Ishikawa (cell line): ENCODE results near the gene CHST9.
A peak's percentile ranks its signal among the peaks of the same experiment; 100 is the strongest.

Experiments
- CEBPB ChIP-seq: IDR thresholded peaks from 2 replicates; pipeline ENCODE4 v1.6.1; 2012
- CREB1 ChIP-seq: IDR thresholded peaks from 2 replicates; pipeline ENCODE4 v1.6.1; 2012; ENCODE audit warnings: low read depth
- EGR1 ChIP-seq: IDR thresholded peaks from 2 replicates; pipeline ENCODE4 v1.6.1; 2012
- EP300 ChIP-seq: IDR thresholded peaks from 2 replicates; pipeline ENCODE4 v1.6.1; 2012; ENCODE audit warnings: borderline replicate concordance
- FOXM1 ChIP-seq: IDR thresholded peaks from 2 replicates; pipeline ENCODE4 v1.6.1; 2012; ENCODE audit warnings: low read depth, borderline replicate concordance
- NFIC ChIP-seq: IDR thresholded peaks from 2 replicates; pipeline ENCODE4 v1.6.1; 2012
- RAD21 ChIP-seq: IDR thresholded peaks from 2 replicates; pipeline ENCODE4 v1.6.1; 2012; ENCODE audit warnings: low read depth
- TAF1 ChIP-seq: IDR thresholded peaks from 2 replicates; pipeline ENCODE4 v1.6.1; 2012; ENCODE audit warnings: low read depth, mild to moderate bottlenecking
- TCF12 ChIP-seq: IDR thresholded peaks from 2 replicates; pipeline ENCODE4 v1.6.1; 2012; ENCODE audit warnings: low read depth
- TEAD4 ChIP-seq: IDR thresholded peaks from 2 replicates; pipeline ENCODE4 v1.6.1; 2012
- YY1 ChIP-seq: IDR thresholded peaks from 2 replicates; pipeline ENCODE4 v1.6.1; 2012; ENCODE audit warnings: low read depth
- ZBTB7A ChIP-seq: IDR thresholded peaks from 2 replicates; pipeline ENCODE4 v1.6.1; 2012; ENCODE audit warnings: low read depth
- TF ChIP-seq, protein P1 (sequence below): IDR thresholded peaks from 2 replicates; pipeline ENCODE4 v1.6.1; 2012; ENCODE audit warnings: low read depth, mild to moderate bottlenecking
- TF ChIP-seq, protein P2 (sequence below): IDR thresholded peaks from 2 replicates; pipeline ENCODE4 v1.6.1; 2012
- TF ChIP-seq, protein P3 (sequence below): IDR thresholded peaks from 2 replicates; pipeline ENCODE4 v1.6.1; 2012

Gene CHST9

GRCh38 chr18:27007880-27008279 is 177.2 kb downstream of the CHST9 start:
- no peak for TF ChIP-seq EP300
- TF ChIP-seq, protein P1, sequence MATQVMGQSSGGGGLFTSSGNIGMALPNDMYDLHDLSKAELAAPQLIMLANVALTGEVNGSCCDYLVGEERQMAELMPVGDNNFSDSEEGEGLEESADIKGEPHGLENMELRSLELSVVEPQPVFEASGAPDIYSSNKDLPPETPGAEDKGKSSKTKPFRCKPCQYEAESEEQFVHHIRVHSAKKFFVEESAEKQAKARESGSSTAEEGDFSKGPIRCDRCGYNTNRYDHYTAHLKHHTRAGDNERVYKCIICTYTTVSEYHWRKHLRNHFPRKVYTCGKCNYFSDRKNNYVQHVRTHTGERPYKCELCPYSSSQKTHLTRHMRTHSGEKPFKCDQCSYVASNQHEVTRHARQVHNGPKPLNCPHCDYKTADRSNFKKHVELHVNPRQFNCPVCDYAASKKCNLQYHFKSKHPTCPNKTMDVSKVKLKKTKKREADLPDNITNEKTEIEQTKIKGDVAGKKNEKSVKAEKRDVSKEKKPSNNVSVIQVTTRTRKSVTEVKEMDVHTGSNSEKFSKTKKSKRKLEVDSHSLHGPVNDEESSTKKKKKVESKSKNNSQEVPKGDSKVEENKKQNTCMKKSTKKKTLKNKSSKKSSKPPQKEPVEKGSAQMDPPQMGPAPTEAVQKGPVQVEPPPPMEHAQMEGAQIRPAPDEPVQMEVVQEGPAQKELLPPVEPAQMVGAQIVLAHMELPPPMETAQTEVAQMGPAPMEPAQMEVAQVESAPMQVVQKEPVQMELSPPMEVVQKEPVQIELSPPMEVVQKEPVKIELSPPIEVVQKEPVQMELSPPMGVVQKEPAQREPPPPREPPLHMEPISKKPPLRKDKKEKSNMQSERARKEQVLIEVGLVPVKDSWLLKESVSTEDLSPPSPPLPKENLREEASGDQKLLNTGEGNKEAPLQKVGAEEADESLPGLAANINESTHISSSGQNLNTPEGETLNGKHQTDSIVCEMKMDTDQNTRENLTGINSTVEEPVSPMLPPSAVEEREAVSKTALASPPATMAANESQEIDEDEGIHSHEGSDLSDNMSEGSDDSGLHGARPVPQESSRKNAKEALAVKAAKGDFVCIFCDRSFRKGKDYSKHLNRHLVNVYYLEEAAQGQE: no peak
- TF ChIP-seq, protein P2, sequence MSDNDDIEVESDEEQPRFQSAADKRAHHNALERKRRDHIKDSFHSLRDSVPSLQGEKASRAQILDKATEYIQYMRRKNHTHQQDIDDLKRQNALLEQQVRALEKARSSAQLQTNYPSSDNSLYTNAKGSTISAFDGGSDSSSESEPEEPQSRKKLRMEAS: no peak
- no peak for TF ChIP-seq EGR1
- no peak for TF ChIP-seq FOXM1
- TF ChIP-seq ZBTB7A: no peak

GRCh38 chr18:27005589-27005988 is 179.5 kb downstream of the CHST9 start:
- TF ChIP-seq RAD21: peak; percentile 57
- TF ChIP-seq, protein P3, sequence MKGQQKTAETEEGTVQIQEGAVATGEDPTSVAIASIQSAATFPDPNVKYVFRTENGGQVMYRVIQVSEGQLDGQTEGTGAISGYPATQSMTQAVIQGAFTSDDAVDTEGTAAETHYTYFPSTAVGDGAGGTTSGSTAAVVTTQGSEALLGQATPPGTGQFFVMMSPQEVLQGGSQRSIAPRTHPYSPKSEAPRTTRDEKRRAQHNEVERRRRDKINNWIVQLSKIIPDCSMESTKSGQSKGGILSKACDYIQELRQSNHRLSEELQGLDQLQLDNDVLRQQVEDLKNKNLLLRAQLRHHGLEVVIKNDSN: no peak

DNA sequence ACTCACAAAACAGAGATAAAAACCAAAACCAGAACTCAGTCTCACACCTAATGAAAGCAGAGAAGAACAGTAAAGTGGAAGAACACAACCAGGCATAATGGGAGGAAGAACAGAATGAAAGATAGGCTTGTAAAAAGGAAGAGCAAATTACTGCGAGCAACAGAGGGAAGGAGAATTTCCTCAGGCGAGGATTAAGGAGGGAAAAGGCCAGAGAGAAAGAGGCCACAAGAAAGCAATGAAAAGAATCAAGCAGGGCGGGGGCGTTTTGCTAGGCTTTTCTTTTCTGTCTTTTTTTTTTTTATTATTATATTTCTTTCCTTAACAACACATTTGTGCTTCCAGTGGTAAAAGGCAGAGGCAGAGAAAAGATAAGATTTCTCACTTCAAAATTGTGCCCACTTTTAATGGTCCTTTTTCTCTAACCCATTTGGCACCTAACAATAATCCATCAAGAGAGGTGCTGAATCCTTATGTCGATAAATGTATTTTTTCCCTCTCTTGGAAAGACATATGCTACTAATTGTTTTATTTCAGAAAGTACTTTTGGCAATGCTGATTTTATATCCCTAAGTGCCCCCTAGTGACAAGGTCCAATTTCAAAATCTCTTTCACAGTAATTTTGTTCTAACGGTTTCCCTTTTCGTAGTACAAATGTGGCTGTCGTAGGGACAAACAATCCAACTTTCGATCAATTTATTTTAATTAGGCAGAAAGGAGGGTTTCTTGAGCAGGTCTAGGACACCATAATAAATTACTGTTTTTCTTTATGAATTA is 180.9 kb downstream of the CHST9 start:
- TF ChIP-seq EGR1 (no peak), TCF12 (no peak), CEBPB (no peak), RAD21 (peak; percentile 46)

GRCh38 chr18:26999797-27000196 is 185.3 kb downstream of the CHST9 start:
- no peak for TF ChIP-seq RAD21
- no peak for TF ChIP-seq TAF1
- TF ChIP-seq FOXM1: no peak
- TF ChIP-seq TEAD4: no peak
- no peak for TF ChIP-seq ZBTB7A
- TF ChIP-seq, protein P3: no peak
- no peak for TF ChIP-seq YY1
- no peak for TF ChIP-seq NFIC
- no peak for TF ChIP-seq EP300

DNA sequence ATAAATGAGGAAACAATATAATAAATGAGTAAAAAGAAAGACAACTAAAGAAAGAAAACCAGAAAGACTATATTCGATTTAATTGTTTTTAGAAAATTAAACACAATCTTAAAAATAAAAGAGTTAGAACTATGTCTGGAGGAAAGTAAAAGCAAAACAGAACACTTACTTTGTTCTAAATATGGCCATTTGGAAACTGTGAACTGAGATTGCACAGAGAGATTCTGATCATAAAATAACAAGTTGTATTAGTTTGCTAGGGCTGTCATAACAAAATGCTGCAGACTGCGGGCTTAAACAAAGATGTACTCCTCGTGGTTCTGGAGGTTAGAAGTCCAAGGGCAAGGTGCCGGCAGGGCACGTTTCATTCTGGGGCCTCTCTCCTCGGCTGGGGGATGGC is 191.5 kb downstream of the CHST9 start:
- TF ChIP-seq, protein P1: no peak
- TF ChIP-seq, protein P3: no peak
- no peak for TF ChIP-seq NFIC

DNA sequence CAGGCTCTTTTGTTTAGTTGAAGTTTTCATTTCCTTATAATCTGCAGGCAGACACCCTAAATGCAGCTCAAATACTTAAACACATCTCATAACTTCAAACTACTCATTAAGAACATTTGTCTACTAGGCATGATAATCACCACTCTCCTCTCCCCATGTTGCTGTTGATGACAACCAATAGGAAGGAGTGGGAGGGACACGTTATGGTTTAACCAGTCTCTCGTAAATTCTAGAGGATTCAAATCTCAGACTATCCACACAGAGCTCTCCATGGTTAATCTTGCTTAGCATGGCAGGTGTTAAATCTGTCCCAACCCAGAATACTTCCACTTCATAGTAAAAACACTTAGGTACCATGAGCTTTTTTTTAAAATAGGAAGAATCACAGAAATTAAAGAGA is 192.2 kb downstream of the CHST9 start:
- TF ChIP-seq CREB1: no peak
- TF ChIP-seq, protein P3: no peak
- TF ChIP-seq TEAD4: no peak
- TF ChIP-seq EP300: no peak
- TF ChIP-seq TAF1: no peak
- TF ChIP-seq CEBPB: no peak
- no peak for TF ChIP-seq YY1
- TF ChIP-seq, protein P1: no peak
- TF ChIP-seq, protein P2: no peak
- TF ChIP-seq EGR1: no peak
- TF ChIP-seq ZBTB7A: no peak
- no peak for TF ChIP-seq TCF12
- TF ChIP-seq NFIC: no peak
- no peak for TF ChIP-seq RAD21
- TF ChIP-seq FOXM1: no peak
